Measurements from ENCODE around the gene UBE2E2.

The UBE2E2 gene

GRCh38 chr3:23549148-23549910, 346.2 kb downstream of the UBE2E2 start:
- no peak for DNase-seq

GRCh38 chr3:23550402-23550801, 347.3 kb downstream of the UBE2E2 start:
- DNase-seq, result no peak

- DNase-seq, result no peak
Measured at GRCh38 chr3:23552506-23552905, 349.4 kb downstream of the UBE2E2 start.

GRCh38 chr3:23553353-23553752, 350.2 kb downstream of the UBE2E2 start:
- DNase-seq, result no peak

- DNase-seq, result no peak
Measured at GRCh38 chr3:23565041-23565775, 362.1 kb downstream of the UBE2E2 start.

- DNase-seq, result no peak
Measured at GRCh38 chr3:23566499-23566898, 363.4 kb downstream of the UBE2E2 start.

- peak; percentile 46 for DNase-seq
Measured at GRCh38 chr3:23567917-23568316, 364.8 kb downstream of the UBE2E2 start.

- DNase-seq, result no peak
Measured at GRCh38 chr3:23573827-23574226, 370.7 kb downstream of the UBE2E2 start.

GRCh38 chr3:23574822-23575315, 371.7 kb downstream of the UBE2E2 start:
- no peak for DNase-seq

GRCh38 chr3:23575697-23576096, 372.6 kb downstream of the UBE2E2 start:
- no peak for DNase-seq

- no peak for DNase-seq
Measured at GRCh38 chr3:23576379-23576959, 373.3 kb downstream of the UBE2E2 start.

GRCh38 chr3:23580096-23580713, 377.1 kb downstream of the UBE2E2 start:
- DNase-seq, result no peak

- DNase-seq, result no peak
Measured at GRCh38 chr3:23583980-23584740, 381.0 kb downstream of the UBE2E2 start.

- DNase-seq, result no peak
Measured at GRCh38 chr3:23587513-23587912, 384.4 kb downstream of the UBE2E2 start.

- DNase-seq, result no peak
Measured at GRCh38 chr3:23588547-23588946, 385.4 kb downstream of the UBE2E2 start.

GRCh38 chr3:23589602-23590001, 386.5 kb downstream of the UBE2E2 start:
- DNase-seq, result no peak

GRCh38 chr3:23590424-23591273, 387.5 kb downstream of the UBE2E2 start:
- no peak for DNase-seq

GRCh38 chr3:23591374-23591773, 388.2 kb downstream of the UBE2E2 start:
- DNase-seq, result no peak

- no peak for DNase-seq
Measured at GRCh38 chr3:23592961-23593931, 390.1 kb downstream of the UBE2E2 start.

GRCh38 chr3:23594066-23594465, 390.9 kb downstream of the UBE2E2 start:
- no peak for DNase-seq
